ENCODE data around the gene VEGFB. TPM values are rescaled to one million over a fixed set of nuclear protein-coding genes. Genes with fewer than 3 reads are reported as not detected.

The VEGFB gene
- total and polyA plus RNA-seq, 2 of the 4 experiments (the other 2 are of a cell fraction) = 3.0 to 25.1 TPM

GRCh38 chr11:64255135-64256128, 21.0 kb downstream of the VEGFB start:
- Histone ChIP-seq H2BK20ac (ENCODE audit: low read depth, low read length) (no peak overlapping the region), H3K79me1 (ENCODE audit: low read depth in 1 of 2, low read length in 2 of 2) (peaks cover 14 to 75% of the 10 kb centered on the region in 2 experiments), H3K23ac (ENCODE audit: low read depth, low read length) (no peak overlapping the region), H3K4ac (ENCODE audit: low read depth, low read length) (no peak overlapping the region), H3K27me3 (ENCODE audit: control insufficient read depth, insufficient read depth, low read length) (no peaks in the 10 kb centered on the region), H3K9me1 (ENCODE audit: insufficient read depth, low read length) (no peaks in the 10 kb centered on the region), H3K4me2 (ENCODE audit: low read depth, low read length) (no peak overlapping the region), H2AK9ac (replicated peaks; ENCODE audit: low read depth, low read length, poor library complexity) (no peak overlapping the region), H4K91ac (ENCODE audit: insufficient read depth, low read depth, low read length) (no peak overlapping the region), H4K5ac (ENCODE audit: low read depth, low read length) (no peak overlapping the region), H3K9ac (ENCODE audit: low read depth, low read length) (no peak overlapping the region), H3K14ac (replicated peaks; ENCODE audit: low read depth, low read length) (no peak overlapping the region), H3K36me3 (ENCODE audit: control insufficient read depth, insufficient read depth, low read length) (peaks cover 44% of the 10 kb centered on the region), H2AK5ac (ENCODE audit: low read depth, low read length) (no peak overlapping the region), H2BK5ac (ENCODE audit: low read depth, low read length, poor library complexity, severe bottlenecking) (no peak overlapping the region), H4K20me1 (ENCODE audit: insufficient read depth, low read length) (peaks cover 5% of the 10 kb centered on the region; the same call in 1 of the 2 replicates), H3K4me3 (ENCODE audit: insufficient read depth, low read depth, low read length) (no peak overlapping the region), H3K18ac (ENCODE audit: low read depth, low read length) (no peak overlapping the region), H3K4me1 (ENCODE audit: control insufficient read depth, insufficient read depth, low read length) (peaks cover 10% of the 10 kb centered on the region), H3K56ac (ENCODE audit: extremely low read depth, insufficient read depth, low read length) (no peak overlapping the region), H3K9me3 (ENCODE audit: control insufficient read depth, insufficient read depth, low read length) (no peaks in the 10 kb centered on the region), H3K27ac (ENCODE audit: insufficient read depth, low read length) (no peak overlapping the region), H2BK120ac (ENCODE audit: low read depth, low read length) (no peak overlapping the region), H2BK15ac (ENCODE audit: low read depth, low read length) (no peak overlapping the region), H4K8ac (ENCODE audit: low read depth in 2 of 2, low read length in 2 of 2) (no peak overlapping the region), H2AFZ (replicated peaks; ENCODE audit: low read length, poor library complexity) (no peak overlapping the region)
- in situ Hi-C loops (cut with MboI; ENCODE audit: low sequenced_read_pairs) = no loop called here
- DNase-seq (no peak), ATAC-seq (ENCODE audit: low read depth) (no peak)
- POLR2A ChIA-PET (ENCODE audit: unreplicated experiment) = no interaction called here
- no TSS peak for BruUV-seq (replicated peaks)
- TF ChIP-seq RAD21 (IDR thresholded peaks at IDR 0.05; ENCODE audit: low read length) (no peak), RCOR1 (IDR thresholded peaks at IDR 0.05; ENCODE audit: insufficient replicate concordance, low read length) (no peak), MAZ (IDR thresholded peaks at IDR 0.05; ENCODE audit: borderline replicate concordance, low read depth, low read length) (no peak), CHD1 (IDR thresholded peaks at IDR 0.05; ENCODE audit: low read depth, low read length) (no peak), ELK1 (IDR thresholded peaks at IDR 0.05; ENCODE audit: borderline replicate concordance, low read depth, low read length) (no peak), CEBPB (IDR thresholded peaks at IDR 0.05; ENCODE audit: low read depth, low read length) (no peak), CTCF (conservative IDR thresholded peaks at IDR 0.05; ENCODE audit: low read depth, low read length) (no peak), MXI1 (IDR thresholded peaks at IDR 0.05; ENCODE audit: borderline replicate concordance, low read depth, low read length) (no peak), USF2 (IDR thresholded peaks at IDR 0.05; ENCODE audit: low read depth, low read length) (no peak), RFX5 (IDR thresholded peaks at IDR 0.05; ENCODE audit: low read depth, low read length) (no peak), POLR2A (IDR thresholded peaks at IDR 0.05; ENCODE audit: low read depth, low read length) (no peak), SMC3 (IDR thresholded peaks at IDR 0.05; ENCODE audit: low read depth, low read length) (no peak), FOS (IDR thresholded peaks at IDR 0.05; ENCODE audit: low read depth, low read length) (no peak)
- WGBS, 2 experiments (ENCODE audit: extremely low coverage in 2 of 2, insufficient read length in 1 of 2) = 90% methylated on average over 8 of the region's 35 CpGs; no CpG with 5 or more reads in 1 of the 2 experiments
- CTCF ChIA-PET = interaction anchor here (0.6 kb wide), 1 partner anchor 553 kb away, joined by 3 read pairs; no protein-coding TSS in a partner anchor
- dilution Hi-C loops (cut with HindIII; ENCODE audit: low sequenced_read_pairs, unreplicated experiment) = no loop called here
- intact Hi-C loops (cut with micrococcal nuclease) = no loop called here
